ENCODE results near the gene MOGAT1. TPM values are rescaled to one million over a fixed set of nuclear protein-coding genes. Genes with fewer than 3 reads are reported as not detected.

MOGAT1 gene
- total and polyA plus RNA-seq, 9 of the 15 experiments (the other 6 are each of a cell fraction or from before 2014, with no cell fraction given), result not detected

- no peak for TF ChIP-seq E2F5 (CRISPR knock-in tag; IDR thresholded peaks at IDR 0.05)
- no peak for TF ChIP-seq ETV5 (CRISPR knock-in tag; IDR thresholded peaks at IDR 0.05; ENCODE audit: low read depth)
- TF ChIP-seq RBM25 (IDR thresholded peaks at IDR 0.05; ENCODE audit: low read depth, low read length, severe bottlenecking), result peak; percentile 74
- no peak for TF ChIP-seq MLLT1 (IDR thresholded peaks at IDR 0.05)
These were observed 22.4 kb downstream of the MOGAT1 start (continued) for GRCh38 chr2:222693837-222694236.

- H3K9me3 ChIP-seq (replicated peaks; ENCODE audit: control insufficient read depth, insufficient read depth, low read depth, low read length), result no peaks in the 10 kb centered on the region
- no peaks in the 10 kb centered on the region for H3K79me2 ChIP-seq (ENCODE audit: control insufficient read depth, insufficient read depth, low read length)
- in situ Hi-C loops (cut with MboI), result loop anchor here (10.0 kb wide), 1 partner anchor 227 kb away; no protein-coding TSS in a partner anchor
- H3K36me3 ChIP-seq (ENCODE audit: control insufficient read depth, insufficient read depth, low read length), result no peaks in the 10 kb centered on the region
- H3K9me1 ChIP-seq (ENCODE audit: control insufficient read depth, insufficient read depth, low read length), result no peaks in the 10 kb centered on the region
- ATAC-seq (no peak), FAIRE-seq (no peak), DNase-seq (ENCODE audit: extremely low read depth in 1 of 4, low spot score in 3 of 4) (no peak)
- H4K20me1 ChIP-seq (replicated peaks; ENCODE audit: control insufficient read depth, insufficient read depth, low read length), result no peaks in the 10 kb centered on the region
- no peak overlapping the region for H3K9ac ChIP-seq (ENCODE audit: insufficient read depth in 1 of 2, low read depth in 2 of 2, low read length in 2 of 2)
- 22% methylated on average over 3 of the region's 4 CpGs for WGBS (ENCODE audit: insufficient coverage, low coverage, missing lambda C conversion rate)
- no peaks in the 10 kb centered on the region; a peak in 1 of 5 replicates for H3K27me3 ChIP-seq (ENCODE audit: control insufficient read depth in 2 of 2, insufficient read depth in 2 of 2, low read length in 2 of 2)
- ChIA-PET CTCF (ENCODE audit: low intra/inter-chr PET ratio) (no interaction called here), POLR2A (no interaction called here)
- TF ChIP-seq RHOXF2B (CRISPR knock-in tag; conservative IDR thresholded peaks at IDR 0.05), result no peak
- TF ChIP-seq POLR3A (IDR thresholded peaks at IDR 0.05; ENCODE audit: borderline replicate concordance, extremely low read depth, insufficient read depth, insufficient read length), result no peak
- no peak for TF ChIP-seq ZNF263 (CRISPR knock-in tag; IDR thresholded peaks at IDR 0.05; ENCODE audit: borderline replicate concordance)
- TF ChIP-seq CHD2 (IDR thresholded peaks at IDR 0.05; ENCODE audit: low read depth, low read length), result no peak
- no peak for TF ChIP-seq SNAPC5 (CRISPR knock-in tag; IDR thresholded peaks at IDR 0.05)
- TF ChIP-seq ZNF76 (CRISPR knock-in tag; IDR thresholded peaks at IDR 0.05; ENCODE audit: borderline replicate concordance), result no peak
- no peak for TF ChIP-seq ILF3 (IDR thresholded peaks at IDR 0.05; ENCODE audit: borderline replicate concordance)
- no peak for TF ChIP-seq SAP30 (IDR thresholded peaks at IDR 0.05; ENCODE audit: borderline replicate concordance, insufficient read depth, low read depth, low read length, poor library complexity, severe bottlenecking)
- TF ChIP-seq PTRF (tag; IDR thresholded peaks at IDR 0.05), result no peak
- TF ChIP-seq MXI1 (IDR thresholded peaks at IDR 0.05; ENCODE audit: low read depth, low read length), result no peak
- TF ChIP-seq HNRNPH1 (optimal IDR thresholded peaks at IDR 0.05; ENCODE audit: low read depth, low read length), result no peak
- no peak for TF ChIP-seq ATF1 (CRISPR knock-in tag; IDR thresholded peaks at IDR 0.05)
- no peak for TF ChIP-seq ATF1 (tag; IDR thresholded peaks at IDR 0.05)
- no peak for TF ChIP-seq TCFL5 (CRISPR knock-in tag; conservative IDR thresholded peaks at IDR 0.05)
- TF ChIP-seq RAD51 (IDR thresholded peaks at IDR 0.05; ENCODE audit: borderline replicate concordance, low read depth), result no peak
- TF ChIP-seq CAMTA2 (CRISPR knock-in tag; conservative IDR thresholded peaks at IDR 0.05), result no peak
- TF ChIP-seq NCOA1 (IDR thresholded peaks at IDR 0.05; ENCODE audit: low read depth), result no peak
- no peak overlapping the region for H2AFZ ChIP-seq (ENCODE audit: low read depth, low read length)
- no TSS peak for BruUV-seq (replicated peaks)
- H3K4me3 ChIP-seq, result no peak overlapping the region
- H3K4me2 ChIP-seq (ENCODE audit: insufficient read depth, low read length), result no peak overlapping the region
- no peaks in the 10 kb centered on the region for H3K4me1 ChIP-seq (replicated peaks in 1 of 2; ENCODE audit: control insufficient read depth in 2 of 2, insufficient read depth in 2 of 2, low read length in 2 of 2)
- no peak overlapping the region for H3K27ac ChIP-seq (ENCODE audit: extremely low read depth, low read depth, low read length)
- intact Hi-C loops (cut with micrococcal nuclease), result no loop called here
These were observed 26.8 kb downstream of the MOGAT1 start for GRCh38 chr2:222698276-222698675.
